ENCODE data around the gene INPP5D. TPM values are rescaled to one million over a fixed set of nuclear protein-coding genes. Genes with fewer than 3 reads are reported as not detected.

The INPP5D gene
- total and polyA plus RNA-seq, 2 of the 13 experiments (the other 11 are each of a cell fraction or from before 2014, with no cell fraction given), result 16.7 to 18.0 TPM

DNA sequence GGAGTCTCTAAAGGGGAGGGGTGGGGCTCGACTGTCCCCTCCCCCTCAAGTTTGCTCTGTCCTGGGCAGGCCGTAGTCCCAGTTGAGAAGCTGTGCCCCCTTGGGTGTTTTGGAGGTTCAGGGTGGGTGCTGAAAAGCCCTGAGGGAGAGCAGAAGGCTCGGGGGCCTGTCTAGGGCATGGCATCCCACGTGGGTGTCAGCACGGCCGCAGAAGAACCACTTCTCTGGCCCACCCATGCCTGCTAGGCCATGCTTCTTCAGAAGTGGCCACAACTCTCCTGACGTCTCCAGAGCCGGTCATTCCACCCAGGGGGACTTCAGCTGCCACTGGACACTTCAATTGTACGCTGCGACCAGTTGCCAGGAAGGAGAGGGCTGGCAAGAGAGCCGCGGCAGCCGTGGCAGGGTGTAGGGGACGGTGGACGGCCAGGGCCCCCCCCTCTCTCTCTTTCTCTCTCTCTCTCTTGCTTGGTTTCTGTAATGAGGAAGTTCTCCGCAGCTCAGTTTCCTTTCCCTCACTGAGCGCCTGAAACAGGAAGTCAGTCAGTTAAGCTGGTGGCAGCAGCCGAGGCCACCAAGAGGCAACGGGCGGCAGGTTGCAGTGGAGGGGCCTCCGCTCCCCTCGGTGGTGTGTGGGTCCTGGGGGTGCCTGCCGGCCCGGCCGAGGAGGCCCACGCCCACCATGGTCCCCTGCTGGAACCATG is at the start of gene INPP5D (continued):
- no peak for TF ChIP-seq ZFP36 (IDR thresholded peaks at IDR 0.05; ENCODE audit: borderline replicate concordance, low read depth, low read length, partially characterized antibody)
- TF ChIP-seq TBX2 (CRISPR knock-in tag; IDR thresholded peaks at IDR 0.05; ENCODE audit: borderline replicate concordance), result no peak; the same call in none of the 2 replicates
- peak; percentile 32 for TF ChIP-seq ERF (CRISPR knock-in tag; IDR thresholded peaks at IDR 0.05)
- peak; percentile 8; the same call in 1 of the 2 replicates for TF ChIP-seq FOSL2 (CRISPR knock-in tag; IDR thresholded peaks at IDR 0.05)
- peak; percentile 84; the same call in 1 of the 2 replicates for TF ChIP-seq BRD4 (CRISPR knock-in tag; IDR thresholded peaks at IDR 0.05)
- TF ChIP-seq UBTF (CRISPR knock-in tag; IDR thresholded peaks at IDR 0.05), result peak; percentile 44; the same call in 1 of the 2 replicates
- TF ChIP-seq MAFG (CRISPR knock-in tag; IDR thresholded peaks at IDR 0.05), result no peak
- TF ChIP-seq CREB3 (CRISPR knock-in tag; IDR thresholded peaks at IDR 0.05), result 0 out of 2 replicates have a peak, but pooled peaks have one; percentile 30
- no peak for TF ChIP-seq ZNF674 (CRISPR knock-in tag; IDR thresholded peaks at IDR 0.05; ENCODE audit: low read depth)
- TF ChIP-seq DNMT3B (CRISPR knock-in tag; conservative IDR thresholded peaks at IDR 0.05), result no peak
- 0 out of 2 replicates have a peak, but pooled peaks have one; percentile 40 for TF ChIP-seq NCOA2 (CRISPR knock-in tag; IDR thresholded peaks at IDR 0.05)
- TF ChIP-seq RAD51 (IDR thresholded peaks at IDR 0.05; ENCODE audit: borderline replicate concordance), result no peak
- TF ChIP-seq KLF16 (CRISPR knock-in tag; IDR thresholded peaks at IDR 0.05), result peak in 1 of 2 experiments; percentile 55; a peak in 2 of 4 replicates
- TF ChIP-seq ZNF414 (CRISPR knock-in tag; IDR thresholded peaks at IDR 0.05), result peak; percentile 78; the same call in 1 of the 2 replicates
- TF ChIP-seq EZH2 (conservative IDR thresholded peaks at IDR 0.05; ENCODE audit: low read depth, low read length), result no peak
- TF ChIP-seq TFDP1 (CRISPR knock-in tag; IDR thresholded peaks at IDR 0.05; ENCODE audit: borderline replicate concordance), result no peak; the same call in 1 of the 2 replicates
- TF ChIP-seq, protein P1, sequence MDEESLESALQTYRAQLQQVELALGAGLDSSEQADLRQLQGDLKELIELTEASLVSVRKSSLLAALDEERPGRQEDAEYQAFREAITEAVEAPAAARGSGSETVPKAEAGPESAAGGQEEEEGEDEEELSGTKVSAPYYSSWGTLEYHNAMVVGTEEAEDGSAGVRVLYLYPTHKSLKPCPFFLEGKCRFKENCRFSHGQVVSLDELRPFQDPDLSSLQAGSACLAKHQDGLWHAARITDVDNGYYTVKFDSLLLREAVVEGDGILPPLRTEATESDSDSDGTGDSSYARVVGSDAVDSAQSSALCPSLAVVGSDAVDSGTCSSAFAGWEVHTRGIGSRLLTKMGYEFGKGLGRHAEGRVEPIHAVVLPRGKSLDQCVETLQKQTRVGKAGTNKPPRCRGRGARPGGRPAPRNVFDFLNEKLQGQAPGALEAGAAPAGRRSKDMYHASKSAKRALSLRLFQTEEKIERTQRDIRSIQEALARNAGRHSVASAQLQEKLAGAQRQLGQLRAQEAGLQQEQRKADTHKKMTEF (CRISPR knock-in tag; IDR thresholded peaks at IDR 0.05), result peak; percentile 72
- TF ChIP-seq ZNF569 (CRISPR knock-in tag; IDR thresholded peaks at IDR 0.05; ENCODE audit: borderline replicate concordance), result 0 out of 2 replicates have a peak, but pooled peaks have one; percentile 93
- TF ChIP-seq THRA (CRISPR knock-in tag; IDR thresholded peaks at IDR 0.05; ENCODE audit: borderline replicate concordance), result 0 out of 2 replicates have a peak, but pooled peaks have one; percentile 24
- 0 out of 2 replicates have a peak, but pooled peaks have one; percentile 19 for TF ChIP-seq SSRP1 (CRISPR knock-in tag; IDR thresholded peaks at IDR 0.05)
- peak; percentile 57 for TF ChIP-seq SAP130 (CRISPR knock-in tag; IDR thresholded peaks at IDR 0.05; ENCODE audit: low read depth)
- peak; percentile 73 for TF ChIP-seq U2AF1 (optimal IDR thresholded peaks at IDR 0.05; ENCODE audit: low read depth, low read length)
